GM21447 (cell line): ENCODE results near the gene TGM4.

Experiments used
- ATAC-seq: cut with Tn5 transposase; IDR thresholded peaks from one replicate; pipeline ENCODE4 v1.9.1; 2021; ENCODE audit not compliant: unreplicated experiment

The TGM4 gene

DNA sequence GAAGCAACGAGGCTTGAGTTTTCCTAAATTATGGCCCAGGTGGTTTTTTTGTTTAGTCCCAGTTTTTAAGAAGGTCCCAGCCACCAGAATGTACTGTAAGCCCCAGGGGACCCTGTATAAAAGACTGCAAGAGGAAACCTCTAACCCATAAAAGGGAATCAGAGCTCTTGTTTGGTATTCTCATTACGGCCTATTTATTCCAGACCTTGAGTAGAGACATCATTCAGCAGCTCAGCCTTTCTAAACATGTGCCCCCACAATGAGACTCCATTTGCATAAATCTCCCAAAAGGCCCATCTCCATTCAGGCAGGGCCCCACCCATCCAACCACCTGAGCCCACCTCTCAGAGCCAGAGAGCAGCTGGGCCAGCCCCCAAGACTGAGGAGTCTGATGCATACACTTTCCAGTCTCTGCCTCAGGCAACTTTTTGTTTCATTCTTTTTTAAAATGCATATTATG lies 75.9 kb downstream of the TGM4 start:
- ATAC-seq = no peak

DNA sequence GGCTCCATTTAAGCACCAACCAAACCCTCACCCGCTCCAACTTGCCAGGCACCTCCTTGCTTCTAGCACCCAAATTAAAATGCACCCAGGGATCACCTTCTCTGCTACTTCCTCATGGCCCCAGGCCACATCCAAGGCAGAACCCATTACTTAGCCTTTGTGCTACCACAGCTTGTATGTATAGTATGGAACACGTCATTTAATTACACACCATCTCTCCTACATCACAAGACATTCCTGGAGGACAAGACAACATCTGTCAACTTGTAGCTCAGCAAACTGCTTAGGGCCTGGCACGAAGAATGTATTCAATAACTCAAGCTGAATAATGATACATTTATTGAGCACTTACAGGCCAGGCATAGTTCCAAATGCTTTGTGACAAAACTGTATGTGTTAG lies 78.3 kb downstream of the TGM4 start:
- ATAC-seq = no peak

DNA sequence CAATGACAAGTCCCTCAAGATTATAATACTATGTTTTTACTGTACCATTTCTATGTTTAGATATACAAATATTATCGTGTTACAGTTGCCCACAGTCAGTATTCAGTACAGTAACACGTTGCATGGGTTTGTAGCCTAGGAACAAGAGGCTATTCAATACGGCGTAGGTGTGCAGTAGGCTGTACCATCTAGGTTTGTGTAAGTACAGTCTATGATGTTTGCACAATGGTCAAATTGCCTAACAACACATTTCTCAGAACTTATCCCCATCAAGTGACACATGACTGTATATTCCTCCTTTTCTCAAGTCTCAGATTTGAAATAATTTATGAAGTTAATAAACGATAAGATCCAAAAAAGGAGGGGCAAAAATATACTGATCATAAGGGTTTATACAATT lies 79.9 kb downstream of the TGM4 start:
- ATAC-seq = no peak

DNA sequence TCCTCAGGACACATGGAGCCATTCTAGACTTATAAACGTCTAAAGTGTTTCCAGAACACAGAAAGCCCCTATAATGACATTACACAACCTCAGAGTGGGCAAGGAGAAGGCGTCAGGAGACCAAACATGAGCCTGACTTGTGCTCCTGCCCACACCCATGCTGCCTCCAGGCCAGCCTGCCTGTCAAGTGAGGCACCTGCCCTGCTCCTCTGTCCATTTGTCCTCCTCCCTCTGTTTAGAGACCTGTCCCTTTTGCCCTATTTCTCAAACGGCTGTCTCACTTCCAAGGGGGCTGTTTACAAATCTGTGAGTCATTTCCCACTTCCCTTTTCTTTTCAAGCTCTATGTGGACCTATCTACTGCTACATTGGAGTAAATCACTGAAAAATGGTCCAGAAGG lies 80.6 kb downstream of the TGM4 start:
- no peak for ATAC-seq

DNA sequence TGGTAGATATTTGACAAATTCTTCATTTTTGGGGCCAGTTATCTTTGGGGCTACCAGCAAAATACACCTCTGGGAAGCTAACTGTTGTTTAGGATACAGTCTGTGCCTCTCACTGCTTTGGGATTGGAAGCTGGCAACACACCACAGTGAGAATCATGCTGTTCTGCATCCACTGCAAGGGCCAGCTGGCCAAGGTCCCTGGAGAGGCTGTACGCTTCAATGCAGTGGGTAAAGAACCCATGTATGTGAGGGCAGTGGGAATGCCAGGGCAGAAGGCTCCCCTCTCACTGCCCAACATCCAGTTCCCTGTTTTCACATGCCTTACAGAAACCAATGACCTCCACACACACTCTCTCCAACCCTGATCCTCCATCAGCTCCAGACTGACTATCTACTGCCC lies 81.5 kb downstream of the TGM4 start:
- ATAC-seq = no peak

DNA sequence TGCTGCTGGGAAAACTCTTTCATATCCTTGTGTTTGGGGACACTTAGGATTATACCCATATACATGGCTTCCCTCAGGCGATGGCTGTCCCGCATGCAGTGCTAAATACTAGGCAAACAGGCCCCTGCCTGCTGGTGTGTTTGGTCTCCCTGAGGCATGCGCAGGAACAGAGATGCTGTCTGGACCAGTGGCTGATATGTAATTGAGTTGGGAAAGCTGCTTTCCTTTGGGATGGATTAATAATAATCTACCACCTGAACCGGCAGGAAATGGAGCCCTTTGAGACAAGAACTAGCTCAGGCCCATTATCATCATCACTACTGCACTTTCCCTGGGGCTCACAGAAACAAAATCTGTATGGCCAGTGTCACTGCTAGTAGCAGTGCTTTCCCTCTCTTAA lies 83.6 kb downstream of the TGM4 start:
- no peak for ATAC-seq

DNA sequence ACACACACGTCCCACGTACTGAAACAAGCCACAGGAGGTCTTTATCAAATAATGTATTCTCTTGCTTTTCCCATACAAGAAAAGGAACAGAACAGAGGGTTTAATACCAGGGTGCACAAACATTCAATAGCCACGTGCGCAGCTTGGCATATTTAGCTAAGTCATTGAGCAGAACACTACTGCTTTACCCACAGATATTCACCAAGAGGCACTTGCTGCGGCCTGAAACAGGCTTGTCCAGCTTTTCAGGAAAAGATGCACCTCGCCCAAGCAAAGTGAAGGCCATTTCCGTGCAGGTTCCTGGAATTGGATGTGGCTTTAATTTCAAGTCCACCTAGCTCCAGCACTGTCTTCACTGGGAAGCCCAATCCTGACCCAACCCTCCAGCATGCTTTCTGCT lies 84.0 kb downstream of the TGM4 start:
- no peak for ATAC-seq

DNA sequence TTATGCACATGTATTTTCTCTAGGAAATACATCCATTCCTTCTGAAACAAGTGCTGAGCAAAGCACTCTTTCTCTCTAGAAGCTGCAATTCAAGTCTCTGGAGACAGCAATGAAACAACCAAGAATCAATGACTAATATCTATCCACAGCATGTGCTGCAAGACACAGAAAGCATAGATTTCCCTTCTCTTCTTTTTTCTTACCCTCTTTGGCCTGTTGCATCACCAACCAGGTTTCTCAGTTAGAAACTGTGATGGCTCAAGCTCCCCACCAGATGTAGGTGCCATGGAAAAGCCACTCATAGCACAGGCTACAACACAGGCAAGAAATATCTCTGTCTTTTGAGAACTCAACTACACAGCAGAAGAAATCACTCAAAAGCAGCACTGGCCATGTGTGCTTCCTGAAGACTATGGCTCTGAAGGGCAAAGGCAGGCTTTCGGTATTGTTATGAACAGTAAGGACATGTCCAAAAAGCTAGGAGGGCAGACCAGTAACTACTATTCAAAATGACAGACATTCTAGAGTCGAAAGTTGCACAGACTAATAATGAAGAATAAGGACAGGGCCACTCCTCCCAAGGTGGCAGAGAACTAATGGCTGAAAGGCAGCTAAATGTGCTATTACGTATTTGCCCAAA lies 86.1 kb downstream of the TGM4 start:
- ATAC-seq = peak; percentile 62

DNA sequence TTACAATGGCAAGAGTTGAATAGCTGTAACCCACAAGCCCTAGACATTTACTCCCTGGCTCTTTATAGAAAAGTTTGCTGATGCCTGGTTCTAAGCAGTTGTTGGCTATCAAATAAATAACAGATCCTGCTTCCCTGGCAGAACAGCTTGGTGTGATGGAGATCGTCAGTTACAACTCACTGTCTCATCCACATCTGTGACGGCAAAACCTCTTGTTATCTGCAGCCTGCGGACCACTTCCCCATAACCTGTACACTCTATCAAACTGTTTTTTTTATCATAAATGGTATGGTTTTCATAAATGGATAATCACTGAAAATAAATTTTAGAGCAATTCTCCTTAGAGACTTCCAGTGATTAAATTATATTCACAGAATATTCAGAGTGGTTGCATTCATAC lies 87.5 kb downstream of the TGM4 start:
- no peak for ATAC-seq

DNA sequence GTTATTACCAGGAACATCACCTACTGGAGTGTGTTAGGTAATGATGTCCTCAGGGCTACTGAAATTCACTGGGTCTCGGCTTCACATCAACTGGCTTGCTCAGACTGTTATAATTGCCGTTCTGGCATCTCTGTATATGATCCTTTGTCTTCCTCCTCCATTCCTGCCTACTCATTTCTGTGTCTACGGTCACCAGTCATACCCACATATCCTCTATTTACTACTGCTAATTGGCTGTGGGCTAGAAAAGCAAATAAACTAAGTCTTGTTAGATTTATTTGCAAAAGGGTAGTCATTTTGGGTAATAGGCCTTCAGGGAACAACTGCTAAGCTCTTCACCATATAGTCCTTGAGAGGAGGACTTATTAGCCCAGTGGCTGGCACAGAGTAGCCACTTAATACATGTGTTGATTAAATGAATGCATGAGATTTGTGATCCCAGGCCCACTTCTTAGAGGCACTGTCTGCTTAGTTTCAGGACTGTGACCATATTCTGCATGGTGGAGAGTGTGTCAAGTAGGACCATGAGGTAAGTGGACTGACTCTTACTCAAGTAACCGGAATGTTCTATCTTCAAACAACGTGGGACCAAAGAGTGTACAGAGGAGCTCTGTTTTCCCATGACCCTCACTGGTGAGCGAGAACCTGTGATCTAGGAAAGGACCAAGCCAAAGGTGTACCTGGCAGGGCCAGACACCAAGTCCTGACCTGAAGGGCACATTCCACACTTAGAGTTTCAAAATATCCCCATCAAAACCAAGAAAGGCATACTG lies 88.4 kb downstream of the TGM4 start:
- ATAC-seq = no peak

DNA sequence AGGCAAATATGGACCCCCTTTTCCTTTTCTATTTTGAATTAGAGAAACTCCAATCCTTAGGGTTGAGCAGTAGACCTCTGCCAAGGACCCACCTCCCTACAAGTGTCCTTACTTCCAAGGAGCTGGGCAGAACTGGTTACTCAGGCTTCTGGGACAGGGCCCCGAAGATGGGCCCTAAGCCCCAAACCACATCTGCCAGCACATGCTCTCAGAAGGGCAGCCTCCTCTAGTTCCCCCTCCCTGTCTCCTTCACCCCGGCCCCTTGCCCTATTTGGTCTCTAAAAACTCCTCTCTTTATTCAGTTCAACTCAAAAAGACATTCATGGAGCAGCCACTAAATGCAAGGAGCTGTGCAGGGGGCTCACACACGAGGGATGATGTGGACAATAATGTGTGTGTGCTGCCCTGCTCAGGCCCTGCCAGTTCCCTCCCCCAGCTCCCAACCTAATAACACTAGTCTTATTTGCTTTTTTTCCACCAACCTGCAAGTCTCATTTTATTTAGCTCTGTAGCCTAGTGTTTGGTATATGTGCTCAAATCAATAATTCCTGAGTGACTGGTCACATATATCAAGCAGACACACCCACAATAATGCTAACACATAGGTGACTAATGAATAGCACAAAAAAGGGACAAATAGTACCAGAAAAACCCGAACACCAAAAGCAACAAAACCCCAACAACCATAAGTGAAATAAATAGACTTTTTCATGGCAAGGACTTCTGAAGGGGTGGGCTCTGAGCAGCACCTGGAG lies 89.3 kb downstream of the TGM4 start:
- no peak for ATAC-seq
